ENCODE data around the gene LCLAT1. TPM values are rescaled to one million over a fixed set of nuclear protein-coding genes. Genes with fewer than 3 reads are reported as not detected.

The LCLAT1 gene
- total RNA-seq, 2 donors from 2014 or later: 30.2 to 34.2 TPM

- Histone ChIP-seq H3K9ac (ENCODE audit: extremely low read depth, low read length, poor library complexity, severe bottlenecking) (no peak overlapping the region), H3K36me3 (ENCODE audit: control insufficient read depth, insufficient read depth, low read length) (peaks cover 11% of the 10 kb centered on the region), H3K4me1 (ENCODE audit: control insufficient read depth, insufficient read depth, low read length) (no peaks in the 10 kb centered on the region), H3K27ac (ENCODE audit: low read depth, low read length) (no peak overlapping the region), H3K9me3 (ENCODE audit: control insufficient read depth, low read length) (no peaks in the 10 kb centered on the region), H3K4me3 (ENCODE audit: low read length) (no peak overlapping the region), H3K27me3 (ENCODE audit: control insufficient read depth, insufficient read depth, low read length, poor library complexity, severe bottlenecking) (no peaks in the 10 kb centered on the region)
- WGBS, 2 experiments (ENCODE audit: insufficient coverage in 1 of 2, insufficient read length in 1 of 2): 93 to 100% methylated on average over 1 to 3 of the region's 3 CpGs
- H3K36me3 Mint-ChIP-seq (ENCODE audit: low read depth): peaks cover 14% of the 10 kb centered on the region
- no peaks in the 10 kb centered on the region for H3K9me3 Mint-ChIP-seq
- peaks cover 6% of the 10 kb centered on the region for H3K27me3 Mint-ChIP-seq (ENCODE audit: insufficient read depth)
- TF ChIP-seq, protein P1, sequence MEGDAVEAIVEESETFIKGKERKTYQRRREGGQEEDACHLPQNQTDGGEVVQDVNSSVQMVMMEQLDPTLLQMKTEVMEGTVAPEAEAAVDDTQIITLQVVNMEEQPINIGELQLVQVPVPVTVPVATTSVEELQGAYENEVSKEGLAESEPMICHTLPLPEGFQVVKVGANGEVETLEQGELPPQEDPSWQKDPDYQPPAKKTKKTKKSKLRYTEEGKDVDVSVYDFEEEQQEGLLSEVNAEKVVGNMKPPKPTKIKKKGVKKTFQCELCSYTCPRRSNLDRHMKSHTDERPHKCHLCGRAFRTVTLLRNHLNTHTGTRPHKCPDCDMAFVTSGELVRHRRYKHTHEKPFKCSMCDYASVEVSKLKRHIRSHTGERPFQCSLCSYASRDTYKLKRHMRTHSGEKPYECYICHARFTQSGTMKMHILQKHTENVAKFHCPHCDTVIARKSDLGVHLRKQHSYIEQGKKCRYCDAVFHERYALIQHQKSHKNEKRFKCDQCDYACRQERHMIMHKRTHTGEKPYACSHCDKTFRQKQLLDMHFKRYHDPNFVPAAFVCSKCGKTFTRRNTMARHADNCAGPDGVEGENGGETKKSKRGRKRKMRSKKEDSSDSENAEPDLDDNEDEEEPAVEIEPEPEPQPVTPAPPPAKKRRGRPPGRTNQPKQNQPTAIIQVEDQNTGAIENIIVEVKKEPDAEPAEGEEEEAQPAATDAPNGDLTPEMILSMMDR (conservative IDR thresholded peaks at IDR 0.05): no peak
- no peak overlapping the region for H3K27ac Mint-ChIP-seq
- DNase-seq: no peak
- H3K4me1 Mint-ChIP-seq: peaks cover 4% of the 10 kb centered on the region
- no peak overlapping the region for H3K4me3 Mint-ChIP-seq
Measured at GRCh38 chr2:30645081-30645744, 198.2 kb downstream of the LCLAT1 start.

DNA sequence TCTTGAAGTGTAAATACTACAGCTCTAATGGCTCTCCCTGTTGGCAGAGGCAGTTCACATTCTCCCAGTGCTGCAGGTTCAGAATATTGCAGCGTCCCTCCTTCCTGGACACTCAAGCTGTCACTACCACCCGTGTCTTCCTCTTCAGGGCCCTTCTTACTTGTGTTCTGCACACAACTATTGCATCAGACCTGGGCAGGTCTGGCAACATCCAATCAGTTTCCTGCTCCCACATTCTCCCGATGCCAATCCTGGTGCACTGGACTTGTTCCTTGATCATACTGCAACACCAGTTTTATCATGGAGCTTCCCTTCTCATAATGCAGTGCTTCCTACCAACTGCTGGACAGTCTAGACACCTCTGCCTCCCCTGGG is 198.7 kb downstream of the LCLAT1 start:
- WGBS, 2 experiments (ENCODE audit: insufficient coverage in 1 of 2, insufficient read length in 1 of 2): 91 to 97% methylated on average over 3 of the region's 3 CpGs
- TF ChIP-seq, protein P1 (conservative IDR thresholded peaks at IDR 0.05): no peak
- no peak overlapping the region for H3K27ac Mint-ChIP-seq

GRCh38 chr2:30647752-30648457 is 200.9 kb downstream of the LCLAT1 start:
- Histone ChIP-seq H3K36me3 (ENCODE audit: control insufficient read depth, insufficient read depth, low read length) (no peaks in the 10 kb centered on the region), H3K9me3 (ENCODE audit: control insufficient read depth, low read length) (no peaks in the 10 kb centered on the region), H3K4me3 (ENCODE audit: low read length) (no peak overlapping the region), H3K9ac (ENCODE audit: extremely low read depth, low read length, poor library complexity, severe bottlenecking) (no peak overlapping the region), H3K27me3 (ENCODE audit: control insufficient read depth, insufficient read depth, low read length, poor library complexity, severe bottlenecking) (no peaks in the 10 kb centered on the region), H3K4me1 (ENCODE audit: control insufficient read depth, insufficient read depth, low read length) (no peaks in the 10 kb centered on the region), H3K27ac (ENCODE audit: low read depth, low read length) (no peak overlapping the region)
- Mint-ChIP-seq H3K27ac (no peak overlapping the region), H3K27me3 (ENCODE audit: insufficient read depth) (peaks cover 9% of the 10 kb centered on the region), H3K36me3 (ENCODE audit: low read depth) (peaks cover 5% of the 10 kb centered on the region), H3K4me3 (no peak overlapping the region), H3K9me3 (no peaks in the 10 kb centered on the region), H3K4me1 (peaks cover 24% of the 10 kb centered on the region)
- DNase-seq: no peak
- 94 to 96% methylated on average over 4 to 11 of the region's 11 CpGs for WGBS, 2 experiments (ENCODE audit: insufficient coverage in 1 of 2, insufficient read length in 1 of 2)
- TF ChIP-seq, protein P1 (conservative IDR thresholded peaks at IDR 0.05): no peak

More for the DNA sequence above, 198.7 kb downstream of the LCLAT1 start:
- Histone ChIP-seq H3K4me3 (ENCODE audit: low read length) (no peak overlapping the region), H3K36me3 (ENCODE audit: control insufficient read depth, insufficient read depth, low read length) (peaks cover 5% of the 10 kb centered on the region), H3K9ac (ENCODE audit: extremely low read depth, low read length, poor library complexity, severe bottlenecking) (no peak overlapping the region), H3K27ac (ENCODE audit: low read depth, low read length) (no peak overlapping the region), H3K27me3 (ENCODE audit: control insufficient read depth, insufficient read depth, low read length, poor library complexity, severe bottlenecking) (no peaks in the 10 kb centered on the region), H3K9me3 (ENCODE audit: control insufficient read depth, low read length) (no peaks in the 10 kb centered on the region), H3K4me1 (ENCODE audit: control insufficient read depth, insufficient read depth, low read length) (no peaks in the 10 kb centered on the region)
- peaks cover 8% of the 10 kb centered on the region for H3K27me3 Mint-ChIP-seq (ENCODE audit: insufficient read depth)
- no peak for DNase-seq
- H3K4me3 Mint-ChIP-seq: no peak overlapping the region
- peaks cover 10% of the 10 kb centered on the region for H3K36me3 Mint-ChIP-seq (ENCODE audit: low read depth)
- H3K4me1 Mint-ChIP-seq: peaks cover 6% of the 10 kb centered on the region
- no peaks in the 10 kb centered on the region for H3K9me3 Mint-ChIP-seq

Data from endodermal cell (in vitro differentiated cells).